ENCODE data around the gene IFT88.

DNA sequence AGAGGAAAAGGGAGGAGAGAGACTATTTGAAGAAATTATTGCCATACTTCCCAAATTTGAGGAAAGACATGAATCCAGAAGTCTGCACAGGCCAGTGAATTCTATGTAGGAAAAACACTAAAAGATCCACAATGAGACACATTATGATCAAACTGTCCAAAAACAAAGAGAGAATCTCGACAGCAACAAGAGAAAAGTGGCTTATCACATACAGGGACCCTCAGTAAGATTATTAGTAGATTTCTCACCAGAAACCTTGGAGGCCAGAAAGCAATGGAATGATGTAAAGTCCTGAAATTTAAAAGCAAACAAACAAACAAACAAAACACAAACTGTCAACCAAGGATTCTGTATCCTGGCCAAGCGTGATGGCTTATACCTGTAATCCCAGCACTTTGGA is 80.8 kb downstream of the IFT88 start:
- TF ChIP-seq CTCF (IDR thresholded peaks at IDR 0.05) (no peak), EP300 (IDR thresholded peaks at IDR 0.05) (no peak)
